HG02571 (cell line): Measurements from ENCODE around the gene CFAP107.
"Not testable (repeated sequence)": the region's sequence is repeated elsewhere in the genome, so short reads cannot be mapped to it uniquely, and the experiment has no call there.

Experiments
- ATAC-seq: cut with Tn5 transposase; IDR thresholded peaks from one replicate; pipeline ENCODE4 v1.9.1; 2021; ENCODE audit warnings: mild to moderate bottlenecking, moderate library complexity; ENCODE audit not compliant: unreplicated experiment

CFAP107 gene, protein sequence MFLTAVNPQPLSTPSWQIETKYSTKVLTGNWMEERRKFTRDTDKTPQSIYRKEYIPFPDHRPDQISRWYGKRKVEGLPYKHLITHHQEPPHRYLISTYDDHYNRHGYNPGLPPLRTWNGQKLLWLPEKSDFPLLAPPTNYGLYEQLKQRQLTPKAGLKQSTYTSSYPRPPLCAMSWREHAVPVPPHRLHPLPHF

DNA sequence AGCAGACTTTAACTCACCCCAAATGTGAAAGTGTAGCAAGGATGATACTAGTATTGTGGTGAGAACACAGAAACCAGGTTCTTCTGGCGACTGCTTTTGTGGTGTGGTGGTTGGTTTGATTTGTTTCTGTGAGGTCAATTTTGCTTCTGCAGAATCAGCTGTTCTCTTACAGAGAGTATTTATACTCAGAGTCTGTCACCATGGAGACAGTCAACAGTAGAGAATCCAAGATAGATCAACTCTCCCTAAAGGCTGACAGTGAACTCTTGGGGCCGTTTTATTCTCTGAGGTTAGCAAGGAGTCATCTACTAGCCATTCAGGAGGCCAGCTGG lies at the start of gene CFAP107:
Gene CFAP107 (plus strand): TSS at position 209 of the 332 bp plus-strand sequence. CDS start 231 bp downstream, outside the sequence.
- no peak for ATAC-seq

DNA sequence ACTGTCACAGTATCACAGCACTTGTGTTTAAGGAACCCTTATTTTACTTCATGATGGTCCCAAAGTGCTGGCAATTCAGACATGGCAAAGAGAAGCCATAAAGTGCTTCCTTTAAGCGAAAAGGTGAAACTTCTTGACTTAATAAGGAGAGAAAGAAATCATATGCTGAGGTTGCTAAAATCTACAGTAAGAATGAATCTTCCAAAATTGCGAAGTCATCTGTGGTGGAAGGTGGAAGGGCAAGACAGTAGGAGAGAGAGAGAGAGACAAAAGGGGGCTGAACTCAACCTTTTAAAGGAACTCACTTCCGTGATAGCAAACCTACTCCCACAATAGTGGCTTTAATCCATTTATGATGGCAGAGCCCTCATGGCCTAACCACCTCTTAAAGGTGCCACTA lies 49.3 kb upstream of the CFAP107 start:
- no peak for ATAC-seq

- ATAC-seq, result no peak
Observed at GRCh38 chr1:12697397-12697796, 48.6 kb upstream of the CFAP107 start.

- no peak for ATAC-seq
Observed at GRCh38 chr1:12703821-12704451, 42.1 kb upstream of the CFAP107 start.

- no peak for ATAC-seq
Observed at GRCh38 chr1:12706061-12706460, 39.9 kb upstream of the CFAP107 start.

- no peak for ATAC-seq
Observed at GRCh38 chr1:12708396-12709090, 37.5 kb upstream of the CFAP107 start.

- no peak for ATAC-seq
Observed at GRCh38 chr1:12709091-12709491, 36.9 kb upstream of the CFAP107 start.

DNA sequence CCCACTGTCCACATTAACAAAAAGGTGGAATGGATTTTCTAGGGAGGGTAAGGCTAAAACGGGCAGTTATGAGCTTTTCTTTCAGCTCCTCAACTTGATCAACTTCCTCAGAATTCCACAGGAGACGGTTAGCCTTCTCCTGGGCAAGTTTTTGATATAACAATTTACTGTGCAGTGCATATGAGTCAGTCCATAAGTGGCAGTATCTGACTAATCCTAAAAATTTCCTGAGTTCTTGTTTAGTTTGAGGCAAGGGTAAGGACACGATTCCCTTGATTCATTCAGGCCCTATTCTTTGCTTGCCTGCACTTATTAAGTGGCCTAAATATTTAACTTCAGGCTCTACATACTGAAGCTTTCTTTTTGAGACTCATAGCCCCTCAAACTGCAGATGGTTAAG lies 36.3 kb upstream of the CFAP107 start:
- ATAC-seq, result no peak

DNA sequence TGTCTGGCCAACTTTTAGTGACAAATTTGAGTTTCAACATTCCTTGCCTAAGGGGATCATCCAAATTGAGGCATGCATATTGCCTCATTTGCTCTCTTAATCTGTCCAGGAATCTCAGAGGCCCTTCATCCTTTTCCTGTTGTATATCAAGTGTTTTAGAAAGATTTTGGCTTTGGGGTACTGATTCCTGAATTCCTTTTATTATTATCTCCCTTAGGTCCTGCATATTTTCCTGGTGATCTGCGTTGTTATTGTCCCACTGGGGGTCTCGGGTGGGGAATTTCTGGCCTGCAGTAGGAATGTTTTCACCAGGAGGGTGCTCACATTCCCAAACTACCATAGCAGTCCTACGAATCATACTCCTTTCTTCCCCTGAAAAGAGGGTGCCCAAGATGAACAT lies 34.5 kb upstream of the CFAP107 start:
- no peak for ATAC-seq

- no peak for ATAC-seq
Observed at GRCh38 chr1:12712076-12712475, 33.9 kb upstream of the CFAP107 start.

DNA sequence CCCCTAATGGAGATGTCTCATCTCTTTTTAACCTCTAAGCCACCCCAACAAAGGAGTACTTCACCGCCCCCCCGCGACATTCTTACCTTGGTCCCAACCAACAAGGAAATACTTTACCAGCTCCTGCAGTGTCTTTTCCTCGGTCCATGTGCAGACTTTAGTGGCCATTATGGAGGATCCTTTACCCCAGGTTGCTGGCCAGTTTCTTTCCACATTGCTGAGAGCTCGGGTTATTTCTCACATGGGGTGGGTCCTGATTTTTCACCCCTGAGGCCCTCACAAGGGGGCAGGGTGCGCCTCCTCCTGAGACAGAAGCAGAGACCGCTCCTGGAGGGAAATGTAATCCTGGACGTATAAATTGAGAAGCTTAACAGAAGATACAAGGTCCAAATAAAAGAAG lies 33.1 kb upstream of the CFAP107 start:
- no peak for ATAC-seq

DNA sequence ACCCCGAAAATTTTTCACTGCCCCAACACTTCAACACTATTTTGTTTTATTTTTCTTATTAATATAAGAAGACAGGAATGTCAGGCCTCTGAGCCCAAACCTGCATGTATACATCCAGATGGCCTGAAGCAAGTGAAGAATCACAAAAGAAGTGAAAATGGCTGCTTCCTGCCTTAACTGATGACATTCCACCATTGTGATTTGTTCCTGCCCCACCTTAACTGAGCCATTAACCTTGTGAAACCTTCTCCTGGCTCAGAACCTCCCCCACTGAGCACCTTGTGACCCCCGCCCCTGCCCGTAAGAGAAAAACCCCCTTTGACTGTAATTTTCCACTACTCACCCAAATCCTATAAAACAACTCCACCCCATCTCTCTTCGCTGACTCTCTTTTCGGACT lies 32.3 kb upstream of the CFAP107 start:
- not testable (repeated sequence) for ATAC-seq

DNA sequence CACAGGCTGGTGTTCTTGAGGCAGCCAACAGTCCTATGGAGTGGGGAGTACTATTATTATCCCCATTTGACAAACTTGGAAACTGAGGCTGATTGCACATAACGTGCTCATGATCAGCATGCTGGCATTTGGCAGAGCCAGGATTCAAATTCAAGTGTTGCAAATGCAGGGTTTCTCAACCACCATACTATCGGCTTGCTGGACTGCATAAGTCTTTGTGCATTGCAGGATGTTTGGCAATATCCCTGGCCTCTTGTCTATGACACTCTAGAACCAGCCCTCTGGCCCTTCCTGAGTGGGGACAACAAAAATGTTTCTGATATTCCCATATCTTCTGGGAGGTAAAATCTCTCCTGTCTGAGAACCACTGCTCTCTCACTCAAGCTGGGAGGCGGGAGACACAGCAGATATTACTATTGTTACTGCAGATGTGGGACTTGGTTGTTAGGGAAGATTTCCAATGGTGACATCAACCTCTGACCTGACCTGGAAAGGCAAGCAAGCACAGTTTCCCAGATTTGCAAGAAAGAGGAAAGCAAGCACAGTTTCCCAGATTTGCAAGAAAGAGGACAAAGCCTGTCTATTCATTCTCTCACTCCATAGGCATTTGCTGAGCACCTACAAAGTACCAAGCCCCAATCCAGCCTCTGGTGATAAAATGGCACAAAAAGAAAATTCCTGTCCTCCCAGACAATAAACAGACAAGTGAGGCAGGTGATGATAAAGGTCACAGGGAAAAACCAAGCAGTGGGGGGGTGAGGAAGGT lies 31.1 kb upstream of the CFAP107 start:
- no peak for ATAC-seq

DNA sequence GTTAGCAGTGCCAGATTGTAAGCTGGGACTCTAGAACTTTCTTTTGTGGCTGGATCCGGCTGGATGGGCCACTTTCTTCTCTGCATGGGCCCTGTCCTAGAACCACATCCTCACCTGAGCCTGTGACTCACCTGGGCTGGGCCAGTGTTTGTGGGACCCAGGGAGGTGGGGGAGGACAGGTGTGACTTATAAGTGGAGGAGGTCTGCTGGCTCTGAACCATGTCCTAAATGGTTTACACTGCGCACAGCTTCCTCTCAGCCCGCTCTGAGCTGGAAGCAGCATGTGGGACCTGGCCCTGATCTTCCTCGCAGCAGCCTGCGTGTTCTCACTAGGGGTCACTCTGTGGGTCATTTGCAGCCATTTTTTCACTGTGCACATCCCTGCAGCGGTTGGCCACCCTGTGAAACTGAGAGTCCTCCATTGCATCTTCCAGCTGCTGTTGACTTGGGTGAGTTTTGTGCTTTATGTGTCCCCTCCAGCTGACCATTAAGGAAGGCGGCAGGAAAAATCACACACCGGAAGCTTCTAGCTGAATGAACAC lies 30.0 kb upstream of the CFAP107 start, which contains the start of gene AADACL3:
Gene AADACL3 (plus strand): TSS at position 215 of the 542 bp plus-strand sequence. CDS start 67 bp downstream, at position 282.
- no peak for ATAC-seq

DNA sequence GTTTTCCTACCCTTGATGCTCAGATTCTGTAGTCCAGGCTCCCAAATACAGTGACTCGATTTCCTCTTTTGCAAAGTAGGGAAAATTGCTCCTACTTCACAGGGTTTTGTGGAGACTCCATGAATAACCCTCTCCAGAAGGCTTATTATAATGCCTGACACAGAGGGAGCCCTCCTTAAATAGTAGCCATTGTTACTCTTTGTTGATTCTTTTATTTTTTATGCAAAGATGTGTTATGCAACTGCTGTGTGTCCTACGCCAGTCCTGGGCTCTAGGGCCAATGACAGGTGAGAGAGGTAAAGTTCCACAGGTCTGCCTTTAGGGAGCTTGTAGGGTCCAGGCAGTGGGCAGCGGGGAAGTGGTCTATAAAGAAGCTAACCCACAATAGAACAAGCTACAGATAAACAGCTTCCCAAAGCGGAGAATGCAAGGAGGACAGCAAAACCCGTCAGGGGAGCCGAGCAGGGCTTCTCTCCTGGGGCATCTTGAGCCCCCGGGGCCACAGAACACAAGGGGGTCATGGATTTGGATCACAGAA lies 28.6 kb upstream of the CFAP107 start:
- ATAC-seq, result no peak

DNA sequence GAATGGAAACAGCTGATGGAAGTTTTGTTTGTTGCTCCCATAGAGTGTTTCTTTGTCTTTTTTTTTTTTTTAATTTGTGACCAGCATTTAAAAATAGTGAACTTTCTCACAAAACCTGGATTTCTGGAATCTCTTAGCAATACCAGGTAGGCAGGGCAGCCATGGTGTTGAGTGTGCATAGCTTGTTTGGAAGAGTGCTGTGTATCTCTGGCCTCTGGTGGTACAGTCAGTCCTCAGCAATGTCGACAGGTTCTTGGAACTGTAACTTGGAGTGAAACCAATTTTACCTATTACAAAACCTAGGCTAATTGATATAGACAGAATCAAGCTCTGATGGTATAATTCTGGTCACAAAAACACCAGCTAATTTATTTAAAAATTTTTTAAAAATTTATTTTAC lies 23.4 kb upstream of the CFAP107 start:
- ATAC-seq, result no peak

DNA sequence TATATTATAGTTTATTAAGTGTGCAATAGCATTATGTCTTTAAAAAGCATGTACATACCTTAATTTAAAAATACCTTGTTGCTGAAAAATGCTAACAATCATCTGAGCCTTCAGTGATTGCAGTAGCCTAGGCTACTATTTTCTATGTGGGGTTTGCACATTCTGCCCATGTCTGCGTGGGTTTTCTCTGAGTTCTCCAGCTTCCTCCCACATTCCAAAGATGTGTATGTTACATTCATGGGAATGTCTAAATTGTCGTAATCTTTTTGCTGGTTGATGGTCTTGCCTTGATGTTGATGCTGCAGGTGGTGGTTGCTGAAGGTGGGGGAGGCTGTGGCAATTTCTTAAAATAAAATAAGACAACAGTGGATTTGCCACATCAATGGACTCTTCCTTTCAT lies 17.6 kb upstream of the CFAP107 start:
- ATAC-seq, result no peak

GRCh38 chr1:12730156-12730555 lies 15.8 kb upstream of the CFAP107 start:
- no peak for ATAC-seq

DNA sequence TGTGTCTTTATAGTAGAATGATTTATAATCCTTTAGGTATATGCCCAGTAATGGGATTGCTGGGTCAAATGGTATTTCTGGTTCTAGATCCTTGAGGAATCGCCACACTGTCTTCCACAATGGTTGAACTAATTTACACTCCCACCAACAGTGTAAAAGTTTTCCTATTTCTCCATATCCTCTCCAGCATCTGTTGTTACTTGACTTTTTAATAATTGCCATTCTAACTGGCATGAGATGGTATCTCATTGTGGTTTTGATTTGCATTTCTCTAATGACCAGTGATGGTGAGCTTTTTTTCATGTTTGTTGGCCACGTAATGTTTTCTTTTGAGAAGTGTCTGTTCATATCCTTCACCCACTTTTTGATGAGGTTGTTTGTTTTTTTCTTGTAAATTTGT lies 14.9 kb upstream of the CFAP107 start:
- not testable (repeated sequence) for ATAC-seq

GRCh38 chr1:12734651-12735050 lies 11.3 kb upstream of the CFAP107 start:
- no peak for ATAC-seq

DNA sequence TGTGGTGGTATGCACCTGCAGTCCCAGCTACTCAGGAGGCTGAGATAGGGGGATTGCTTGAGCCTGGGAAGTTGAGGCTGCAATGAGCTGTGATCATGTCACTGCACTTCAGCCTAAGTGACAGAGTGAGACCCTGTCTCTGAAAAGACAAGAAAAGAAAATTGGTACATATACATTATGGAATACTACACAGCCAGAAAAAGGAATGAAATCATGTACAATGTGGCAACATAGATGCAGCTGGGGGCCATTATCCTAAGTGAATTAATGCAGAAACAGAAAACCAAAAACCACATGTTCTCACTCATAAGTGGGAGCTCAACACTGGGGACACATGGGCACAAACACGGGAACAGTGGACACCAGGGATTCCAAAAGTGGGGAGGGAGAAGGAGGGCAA lies 7.1 kb upstream of the CFAP107 start:
- no peak for ATAC-seq
